Activated CD4-positive, alpha-beta T cell treated with anti-CD3 and anti-CD28 coated beads for 36 hours (primary cell): ENCODE results near the gene TSPO. TPM values are rescaled to one million over a fixed set of nuclear protein-coding genes. Genes with fewer than 3 reads are reported as not detected.
"Not testable (repeated sequence)": the region's sequence is repeated elsewhere in the genome, so short reads cannot be mapped to it uniquely, and the experiment has no call there.

Experiments
- ATAC-seq: fragments of 200-7000 bp; cut with Tn5 transposase; one replicate; pipeline ENCODE4 v1.10.0; 2021; ENCODE audit warnings: mild to moderate bottlenecking, moderate library complexity
- CTCF ChIA-PET: fragments of 350-600 bp; sonication (Branson Sonifier 250); formaldehyde crosslinking; loops from one replicate; lab custom pipeline; 2021; ENCODE audit warnings: antibody characterized with exemption; lab: Charles Lee
- POLR2A ChIA-PET: fragments of 350-600 bp; sonication (Branson Sonifier 250); formaldehyde crosslinking; loops from one replicate; lab custom pipeline; 2021; ENCODE audit warnings: antibody characterized with exemption, inconsistent platforms; lab: Charles Lee
- DNase-seq: peaks from one replicate; pipeline ENCODE4 v3.0.0-alpha.2; 2020
- H3K27ac Mint-ChIP-seq: one replicate; pipeline ENCODE4 v1.8.0; 2021; ENCODE audit warnings: mixed read lengths
- H3K27me3 Mint-ChIP-seq: one replicate; pipeline ENCODE4 v1.8.0; 2021; ENCODE audit warnings: mixed read lengths
- H3K36me3 Mint-ChIP-seq: one replicate; pipeline ENCODE4 v1.8.0; 2021; ENCODE audit warnings: low read depth, mixed read lengths
- H3K4me1 Mint-ChIP-seq: one replicate; pipeline ENCODE4 v1.8.0; 2021; ENCODE audit warnings: mixed read lengths
- H3K4me3 Mint-ChIP-seq: one replicate; pipeline ENCODE4 v1.8.0; 2021; ENCODE audit warnings: mild to moderate bottlenecking, moderate library complexity, mixed read lengths
- H3K9me3 Mint-ChIP-seq: one replicate; pipeline ENCODE4 v1.8.0; 2021; ENCODE audit warnings: low read depth, mixed read lengths
- intact Hi-C, 2 experiments: fragments of 100-400 bp; cut with DNase I in 1 of 2; cut with micrococcal nuclease in 1 of 2; formaldehyde crosslinking; loops; one replicate each; pipeline versions ENCODE4 v1.14.2 to v1.15.1; 2022 to 2024; cut with DNase I, micrococcal nuclease
- total RNA-seq, 2 experiments: library from RNA; stranded (reverse); gene quantifications; one replicate each; pipeline ENCODE4 v1.2.3, GENCODE V29; 2021

Gene TSPO
- 100 to 1,000 TPM in 1 of 2 experiments, 10 to 100 TPM in 1; 61.7 to 114 TPM for total RNA-seq

- Mint-ChIP-seq H3K27me3 (no peaks in the 10 kb centered on the region), H3K36me3 (peaks cover 2% of the 10 kb centered on the region), H3K9me3 (no peaks in the 10 kb centered on the region), H3K27ac (peak within 1 kb of the TSS; percentile 90), H3K4me3 (peak within 1 kb of the TSS; percentile 88), H3K4me1 (peaks cover 35% of the 10 kb centered on the region)
- peak; percentile 58 for ATAC-seq
- DNase-seq = peak; percentile 81
- CTCF ChIA-PET = no interaction called here
- intact Hi-C loops = loop anchor here in 1 of 2 experiments (1.0 kb wide), 4 partner anchors 8 to 502 kb away; partner anchors contain the start of genes CYB5R3, MCAT, TTLL1 and TTLL12
- POLR2A ChIA-PET = interaction anchor here (0.9 to 1.0 kb wide), 2 partner anchors 37 to 536 kb away, joined by 3 read pairs; no protein-coding TSS in a partner anchor
Measured at GRCh38 chr22:43151251-43152002, at the start of gene TSPO. Gene TSPO, plus strand, starts transcription at chr22:43151559. Its CDS starts 7,680 bp downstream, at chr22:43159239.

GRCh38 chr22:43104056-43104625 lies 47.2 kb upstream of the TSPO start:
- H3K36me3 Mint-ChIP-seq, intact Hi-C loops, H3K27ac Mint-ChIP-seq, H3K9me3 Mint-ChIP-seq, H3K27me3 Mint-ChIP-seq, POLR2A ChIA-PET, H3K4me3 Mint-ChIP-seq: not testable (repeated sequence)
- DNase-seq = peak; percentile 43
- peak; percentile 74 for ATAC-seq
- peaks cover 16% of the 10 kb centered on the region for H3K4me1 Mint-ChIP-seq
- CTCF ChIA-PET = interaction anchor here (0.7 to 1.0 kb wide), 3 partner anchors 11 to 235 kb away, joined by 3 read pairs; no protein-coding TSS in a partner anchor

- DNase-seq, H3K4me3 Mint-ChIP-seq, POLR2A ChIA-PET, intact Hi-C loops, H3K36me3 Mint-ChIP-seq, H3K27ac Mint-ChIP-seq, ATAC-seq, H3K9me3 Mint-ChIP-seq, H3K27me3 Mint-ChIP-seq: not testable (repeated sequence)
- H3K4me1 Mint-ChIP-seq = peaks cover 16% of the 10 kb centered on the region
- CTCF ChIA-PET = interaction anchor here (0.7 to 1.0 kb wide), 3 partner anchors 12 to 236 kb away, joined by 3 read pairs; no protein-coding TSS in a partner anchor
Measured at GRCh38 chr22:43104950-43105349, 46.4 kb upstream of the TSPO start.

GRCh38 chr22:43106302-43106701 lies 45.1 kb upstream of the TSPO start:
- ATAC-seq = no peak
- POLR2A ChIA-PET = no interaction called here
- no peak overlapping the region for H3K27ac Mint-ChIP-seq

GRCh38 chr22:43109511-43109910 lies 41.8 kb upstream of the TSPO start:
- H3K27me3 Mint-ChIP-seq = peaks cover 3% of the 10 kb centered on the region
- ChIA-PET POLR2A (interaction anchor here (0.6 kb wide), 1 partner anchor 12 kb away, joined by 4 read pairs; no protein-coding TSS in a partner anchor), CTCF (no interaction called here)
- H3K4me1 Mint-ChIP-seq = peaks cover 3% of the 10 kb centered on the region
- no peaks in the 10 kb centered on the region for H3K36me3 Mint-ChIP-seq
- H3K4me3 Mint-ChIP-seq = no peak overlapping the region
- H3K9me3 Mint-ChIP-seq = no peaks in the 10 kb centered on the region
- H3K27ac Mint-ChIP-seq = no peak overlapping the region
- no peak for DNase-seq
- intact Hi-C loops = no loop called here
- no peak for ATAC-seq

More at GRCh38 chr22:43106302-43106701, 45.1 kb upstream of the TSPO start:
- Mint-ChIP-seq H3K27me3 (peaks cover 3% of the 10 kb centered on the region), H3K4me1 (peaks cover 13% of the 10 kb centered on the region), H3K9me3 (no peaks in the 10 kb centered on the region), H3K4me3 (no peak overlapping the region), H3K36me3 (no peaks in the 10 kb centered on the region)
- DNase-seq = no peak
- intact Hi-C loops = no loop called here
- CTCF ChIA-PET = interaction anchor here (0.6 to 0.7 kb wide), 2 partner anchors 37 to 192 kb away, joined by 3 read pairs; no protein-coding TSS in a partner anchor

- no peak overlapping the region for H3K27ac Mint-ChIP-seq
- DNase-seq (no peak), ATAC-seq (no peak)
- H3K9me3 Mint-ChIP-seq = no peaks in the 10 kb centered on the region
- H3K4me3 Mint-ChIP-seq = peak overlapping the region; percentile 74
- ChIA-PET POLR2A (interaction anchor here (0.6 kb wide), 1 partner anchor 12 kb away, joined by 4 read pairs; no protein-coding TSS in a partner anchor), CTCF (interaction anchor here (0.7 kb wide), 1 partner anchor 256 kb away, joined by 3 read pairs; no protein-coding TSS in a partner anchor)
- intact Hi-C loops = loop anchor here in 1 of 2 experiments (1.0 to 2.0 kb wide), 2 partner anchors 20 to 77 kb away; partner anchors contain the start of gene TTLL12
- no peaks in the 10 kb centered on the region for H3K36me3 Mint-ChIP-seq
- peaks cover 3% of the 10 kb centered on the region for H3K27me3 Mint-ChIP-seq
- H3K4me1 Mint-ChIP-seq = peaks cover 3% of the 10 kb centered on the region
Measured at GRCh38 chr22:43109921-43110443, 41.4 kb upstream of the TSPO start.

GRCh38 chr22:43110444-43110926 lies 40.9 kb upstream of the TSPO start, which contains the start of gene BIK:
Gene BIK, plus strand, starts transcription at chr22:43110750. Its CDS starts 13,273 bp downstream, at chr22:43124023.
- H3K4me1 Mint-ChIP-seq = peaks cover 3% of the 10 kb centered on the region
- intact Hi-C loops = loop anchor here in 1 of 2 experiments (1.0 to 2.0 kb wide), 2 partner anchors 20 to 76 kb away; partner anchors contain the start of gene TTLL12
- H3K36me3 Mint-ChIP-seq = no peaks in the 10 kb centered on the region
- H3K4me3 Mint-ChIP-seq = peak within 1 kb of the TSS; percentile 74
- peaks cover 3% of the 10 kb centered on the region for H3K27me3 Mint-ChIP-seq
- POLR2A ChIA-PET = no interaction called here
- H3K27ac Mint-ChIP-seq = no peak within 1 kb of the TSS
- H3K9me3 Mint-ChIP-seq = no peaks in the 10 kb centered on the region
- DNase-seq (peak; percentile 59), ATAC-seq (peak; percentile 72)
- CTCF ChIA-PET = interaction anchor here (0.7 kb wide), 1 partner anchor 256 kb away, joined by 3 read pairs; no protein-coding TSS in a partner anchor

GRCh38 chr22:43110927-43111623 lies 40.3 kb upstream of the TSPO start:
- POLR2A ChIA-PET = no interaction called here
- intact Hi-C loops = loop anchor here in 1 of 2 experiments (1.0 to 2.0 kb wide), 3 partner anchors 21 to 76 kb away; partner anchors contain the start of genes MCAT and TTLL12
- H3K27ac Mint-ChIP-seq = no peak overlapping the region
- no peaks in the 10 kb centered on the region for H3K9me3 Mint-ChIP-seq
- DNase-seq (peak; percentile 60), ATAC-seq (peak; percentile 79)
- H3K36me3 Mint-ChIP-seq = no peaks in the 10 kb centered on the region
- peaks cover 3% of the 10 kb centered on the region for H3K4me1 Mint-ChIP-seq
- H3K27me3 Mint-ChIP-seq = peaks cover 3% of the 10 kb centered on the region
- CTCF ChIA-PET = interaction anchor here (0.7 kb wide), 1 partner anchor 257 kb away, joined by 3 read pairs; no protein-coding TSS in a partner anchor
- H3K4me3 Mint-ChIP-seq = peak overlapping the region; percentile 44

GRCh38 chr22:43113526-43114251 lies 37.7 kb upstream of the TSPO start:
- POLR2A ChIA-PET = interaction anchor here (0.7 kb wide), 1 partner anchor 154 kb away, joined by 4 read pairs; no protein-coding TSS in a partner anchor
- Mint-ChIP-seq H3K27ac (no peak overlapping the region), H3K9me3 (no peaks in the 10 kb centered on the region), H3K4me3 (no peak overlapping the region), H3K36me3 (no peaks in the 10 kb centered on the region), H3K4me1 (peaks cover 3% of the 10 kb centered on the region), H3K27me3 (peaks cover 3% of the 10 kb centered on the region)
- DNase-seq = no peak
- intact Hi-C loops = no loop called here
- ATAC-seq = no peak
- CTCF ChIA-PET = interaction anchor here (0.6 kb wide), 1 partner anchor 101 kb away, joined by 4 read pairs; no protein-coding TSS in a partner anchor

- Mint-ChIP-seq H3K36me3 (no peaks in the 10 kb centered on the region), H3K4me1 (peaks cover 6% of the 10 kb centered on the region), H3K27me3 (peaks cover 3% of the 10 kb centered on the region), H3K27ac (no peak overlapping the region), H3K9me3 (no peaks in the 10 kb centered on the region), H3K4me3 (no peak overlapping the region)
- ATAC-seq (no peak), DNase-seq (no peak)
- CTCF ChIA-PET = no interaction called here
- POLR2A ChIA-PET = no interaction called here
- intact Hi-C loops = no loop called here
Measured at GRCh38 chr22:43114958-43115357, 36.4 kb upstream of the TSPO start.
